A549 (cell line): Measurements from ENCODE around the gene CTNNA3. TPM values are rescaled to one million over a fixed set of nuclear protein-coding genes. Genes with fewer than 3 reads are reported as not detected.

Source experiments
- ATAC-seq, 2 experiments: fragments of 200-7000 bp in 1 of 2; fragments of >200 bp in 1 of 2; cut with Nextera tagmentation in 1 of 2; cut with Tn5 transposase in 1 of 2; 3 replicates each; pipeline versions ENCODE4 v1.8.0 to v1.9.1; 2018 to 2020; ENCODE audit warnings: mild to moderate bottlenecking in 1 of 2, moderate library complexity in 1 of 2
- CTCF ChIA-PET: fragments of 300-600 bp; sonication (Branson Sonifier 250); formaldehyde crosslinking; extraction: SDS; loops from one replicate; lab custom pipeline; 2021; ENCODE audit warnings: antibody characterized with exemption, inconsistent platforms; lab: Yijun Ruan, JAX
- POLR2A ChIA-PET: fragments of 350-600 bp; formaldehyde crosslinking; extraction: SDS; loops from one replicate; lab custom pipeline; 2021; ENCODE audit warnings: antibody characterized with exemption, inconsistent platforms; lab: Yijun Ruan, JAX
- DNase-seq, 2 experiments: peaks; one replicate each; pipeline versions ENCODE4 v3.0.0 to v3.0.0-alpha.2; 2011 to 2016; ENCODE audit warnings: low read depth in 1 of 2, low spot score in 1 of 2
- FAIRE-seq: peaks from 2 replicates; lab custom pipeline; 2011; peaks lifted over from hg19 to GRCh38; lab: Jason Lieb, UNC
- H3K27ac ChIP-seq, 2 experiments: fragments of >200 bp; sonication (Bioruptor Twin); formaldehyde crosslinking; 3 replicates each; pipeline ENCODE4 v1.5.1; 2016 to 2017
- H3K4me1 ChIP-seq: fragments of >200 bp; sonication (Bioruptor Twin); formaldehyde crosslinking; 3 replicates; pipeline ENCODE4 v1.6.1; 2016
- H3K4me2 ChIP-seq: fragments of >200 bp; sonication (Bioruptor Twin); formaldehyde crosslinking; 3 replicates; pipeline ENCODE4 v1.6.1; 2016
- H3K4me3 ChIP-seq: fragments of >200 bp; sonication (Bioruptor Twin); formaldehyde crosslinking; 3 replicates; pipeline ENCODE4 v1.5.1; 2016
- H3K9me3 ChIP-seq: fragments of >200 bp; sonication (Bioruptor Twin); formaldehyde crosslinking; 3 replicates; pipeline ENCODE4 v1.6.1; 2016
- ATOH8 ChIP-seq: fragments of 250-450 bp; sonication (Bioruptor Pico); IDR thresholded peaks from 2 replicates; pipeline ENCODE4 v1.5.0; 2020; ENCODE audit warnings: low read depth, mild to moderate bottlenecking, moderate library complexity
- BCL3 ChIP-seq: fragments of >200 bp; sonication (Bioruptor Twin); formaldehyde crosslinking; IDR thresholded peaks from 3 replicates; pipeline ENCODE4 v1.6.1; 2016
- CBX8 ChIP-seq: fragments of 200-600 bp; sonication (generic); IDR thresholded peaks from 2 replicates; pipeline ENCODE4 v1.6.1; 2016
- CHD2 ChIP-seq: fragments of 150-350 bp; IDR thresholded peaks from 2 replicates; pipeline ENCODE4 v1.6.1; 2014; ENCODE audit warnings: low read length; ENCODE audit not compliant: partially characterized antibody
- CHD4 ChIP-seq: fragments of 200-600 bp; sonication (generic); IDR thresholded peaks from 2 replicates; pipeline ENCODE4 v1.6.1; 2016; ENCODE audit warnings: antibody characterized with exemption, mild to moderate bottlenecking, borderline replicate concordance
- CTCF ChIP-seq: fragments of >200 bp; sonication (Bioruptor Twin); formaldehyde crosslinking; IDR thresholded peaks from 3 replicates; pipeline ENCODE4 v1.5.1; 2016
- E2F6 ChIP-seq: IDR thresholded peaks from 2 replicates; pipeline ENCODE4 v1.6.1; 2012; ENCODE audit warnings: low read depth, borderline replicate concordance
- ESRRA ChIP-seq: fragments of 150-350 bp; IDR thresholded peaks from 2 replicates; pipeline ENCODE4 v1.6.1; 2014; ENCODE audit warnings: mild to moderate bottlenecking, low read length, borderline replicate concordance
- FOSL2 ChIP-seq, 2 experiments: fragments of 450-650 bp in 1 of 2; fragments of >200 bp in 1 of 2; sonication (Bioruptor Twin) in 1 of 2; formaldehyde crosslinking; IDR thresholded peaks; 2 replicates each; pipeline versions ENCODE4 v1.5.0 to v1.6.1; 2016 to 2020; ENCODE audit warnings: mild to moderate bottlenecking in 1 of 2, moderate library complexity in 1 of 2
- HDAC2 ChIP-seq: fragments of 200-600 bp; sonication (generic); IDR thresholded peaks from 2 replicates; pipeline ENCODE4 v1.6.1; 2016
- HES2 ChIP-seq: fragments of >200 bp; sonication (Bioruptor Twin); formaldehyde crosslinking; IDR thresholded peaks from 2 replicates; pipeline ENCODE4 v1.6.1; 2016
- HOXA7 ChIP-seq: fragments of 250-450 bp; sonication (Bioruptor Pico); IDR thresholded peaks from 2 replicates; pipeline ENCODE4 v1.5.0; 2020; ENCODE audit warnings: mild to moderate bottlenecking, moderate library complexity
- HOXB5 ChIP-seq: fragments of 250-450 bp; sonication (Bioruptor Pico); IDR thresholded peaks from 2 replicates; pipeline ENCODE4 v1.5.0; 2020; ENCODE audit warnings: mild to moderate bottlenecking, moderate library complexity
- JUN ChIP-seq, 2 experiments: fragments of >200 bp; sonication (Bioruptor Twin); formaldehyde crosslinking; IDR thresholded peaks; 2 replicates in 1 of 2; 3 replicates in 1 of 2; pipeline ENCODE4 v1.6.1; 2016 to 2017
- JUNB ChIP-seq: fragments of >200 bp; sonication (Bioruptor Twin); formaldehyde crosslinking; IDR thresholded peaks from 2 replicates; pipeline ENCODE4 v1.6.1; 2016
- KDM1A ChIP-seq: fragments of 200-600 bp; sonication (generic); IDR thresholded peaks from 2 replicates; pipeline ENCODE4 v1.6.1; 2016; ENCODE audit warnings: low read depth, mild to moderate bottlenecking
- KDM5A ChIP-seq: fragments of 200-600 bp; sonication (generic); IDR thresholded peaks from 2 replicates; pipeline ENCODE4 v1.6.1; 2016; ENCODE audit warnings: antibody characterized with exemption, mild to moderate bottlenecking
- MAX ChIP-seq: IDR thresholded peaks from 2 replicates; pipeline ENCODE4 v1.6.1; 2012
- MYC ChIP-seq: IDR thresholded peaks from 2 replicates; pipeline ENCODE4 v1.6.1; 2012; ENCODE audit warnings: mild to moderate bottlenecking, inconsistent platforms, low read length, improper control_type of control experiment, borderline replicate concordance
- NR3C1 ChIP-seq: fragments of >200 bp; sonication (Bioruptor Twin); formaldehyde crosslinking; IDR thresholded peaks from 3 replicates; pipeline ENCODE4 v1.6.1; 2017
- PHF8 ChIP-seq: fragments of 200-600 bp; sonication (generic); IDR thresholded peaks from 2 replicates; pipeline ENCODE4 v1.6.1; 2016; ENCODE audit warnings: low read depth, mild to moderate bottlenecking, antibody characterized with exemption, moderate library complexity, borderline replicate concordance
- RAD21 ChIP-seq, 2 experiments: fragments of >200 bp in 1 of 2; sonication (Bioruptor Twin) in 1 of 2; formaldehyde crosslinking in 1 of 2; IDR thresholded peaks in 1 of 2; conservative IDR thresholded peaks in 1 of 2; 2 replicates in 1 of 2; 3 replicates in 1 of 2; pipeline ENCODE4 v1.6.1; 2012 to 2018; ENCODE audit warnings: inconsistent platforms in 1 of 2
- RARB ChIP-seq: fragments of 250-450 bp; sonication (Bioruptor Pico); IDR thresholded peaks from 2 replicates; pipeline ENCODE4 v1.8.0; 2021; ENCODE audit warnings: mild to moderate bottlenecking, moderate library complexity
- RCOR1 ChIP-seq: fragments of 150-350 bp; IDR thresholded peaks from 2 replicates; pipeline ENCODE4 v1.6.1; 2014; ENCODE audit warnings: antibody characterized with exemption, low read length, low read depth
- RNF2 ChIP-seq: fragments of 200-600 bp; sonication (generic); IDR thresholded peaks from 2 replicates; pipeline ENCODE4 v1.6.1; 2016; ENCODE audit warnings: low read depth, mild to moderate bottlenecking, antibody characterized with exemption, moderate library complexity, borderline replicate concordance
- SREBF2 ChIP-seq: fragments of 450-650 bp; IDR thresholded peaks from 2 replicates; pipeline ENCODE4 v1.6.1; 2014; ENCODE audit warnings: mild to moderate bottlenecking, moderate library complexity
- TP53 ChIP-seq: fragments of 250-450 bp; sonication (Bioruptor Pico); IDR thresholded peaks from 2 replicates; pipeline ENCODE4 v1.5.0; 2021; ENCODE audit warnings: mild to moderate bottlenecking, moderate library complexity
- ZNF302 ChIP-seq: fragments of 250-450 bp; sonication (Bioruptor Pico); IDR thresholded peaks from 2 replicates; pipeline ENCODE4 v1.9.0; 2021; ENCODE audit warnings: inconsistent platforms, mild to moderate bottlenecking, moderate library complexity
- WGBS: methylation state at CpG from one replicate; pipeline ENCODE4 v1.1.6; 2017; ENCODE audit errors: missing lambda C conversion rate; 5-methylcytosine and 5-hydroxymethylcytosine counted together
- polyA plus RNA-seq, 4 experiments: library from polyadenylated mRNA; depleted of rRNA in 3 of 4; stranded (reverse); fragments of >200 nt; fragmentation: RNase III in 1 of 4; extraction: RNeasy Plus Mini Kit Qiagen cat#74134 plus additional on column Dnase treatment in 1 of 4; gene quantifications; 2 replicates in 3 of 4; 3 replicates in 1 of 4; pipeline ENCODE4 v1.2.3, GENCODE V29; 2011 to 2017

The CTNNA3 gene
- polyA plus RNA-seq, 2 of the 4 experiments (the other 2 are of a cell fraction): not detected

- POLR2A ChIA-PET: no interaction called here
- no peak for ATAC-seq
- Histone ChIP-seq H3K4me2 (no peak overlapping the region), H3K27ac (no peak overlapping the region), H3K4me1 (no peaks in the 10 kb centered on the region), H3K9me3 (no peaks in the 10 kb centered on the region), H3K4me3 (no peak overlapping the region)
- FAIRE-seq: no peak
- WGBS: 42% methylated on average over 2 of the region's 2 CpGs
- TF ChIP-seq CBX8: no peak
- TF ChIP-seq NR3C1: no peak
- TF ChIP-seq HOXA7 (CRISPR knock-in tag): no peak
- no peak for TF ChIP-seq RCOR1
- TF ChIP-seq MAX: no peak
- TF ChIP-seq RNF2: no peak
- TF ChIP-seq ATOH8 (CRISPR knock-in tag): no peak
- no peak for TF ChIP-seq RARB (CRISPR knock-in tag)
- TF ChIP-seq CTCF: no peak
- no peak for TF ChIP-seq BCL3
- TF ChIP-seq JUN (IDR thresholded peaks at IDR 0.05): no peak
- TF ChIP-seq CHD2: no peak
- no peak for TF ChIP-seq TP53
- no peak for TF ChIP-seq SREBF2
- no peak for TF ChIP-seq PHF8
- no peak for TF ChIP-seq HES2
- TF ChIP-seq ZNF302: no peak
- TF ChIP-seq JUNB: no peak
- no peak for DNase-seq
- CTCF ChIA-PET: no interaction called here
These were observed 1457.7 kb downstream of the CTNNA3 start for GRCh38 chr10:66238343-66238742.

GRCh38 chr10:66234872-66235271 lies 1461.1 kb downstream of the CTNNA3 start:
- no peak for DNase-seq
- CTCF ChIA-PET: no interaction called here
- H3K27ac ChIP-seq: no peak overlapping the region
- TF ChIP-seq RARB (CRISPR knock-in tag): no peak
- no peak for TF ChIP-seq ESRRA
- no peak for TF ChIP-seq CHD4
- TF ChIP-seq ZNF302: no peak
- TF ChIP-seq RAD21 (conservative IDR thresholded peaks at IDR 0.05 in 1 of 2, IDR thresholded peaks at IDR 0.05 in 1 of 2): no peak
- no peak for TF ChIP-seq E2F6
- TF ChIP-seq KDM1A: no peak
- TF ChIP-seq CTCF: no peak
- no peak for TF ChIP-seq CHD2
- no peak for TF ChIP-seq PHF8
- no peak for TF ChIP-seq BCL3
- TF ChIP-seq HOXB5 (CRISPR knock-in tag): no peak
- TF ChIP-seq SREBF2: no peak
- TF ChIP-seq FOSL2 (IDR thresholded peaks at IDR 0.05): no peak
- TF ChIP-seq FOSL2 (CRISPR knock-in tag; IDR thresholded peaks at IDR 0.05): no peak
- no peak for TF ChIP-seq HDAC2
- TF ChIP-seq KDM5A: no peak
- no peak for TF ChIP-seq HES2
- no peak for TF ChIP-seq HOXA7 (CRISPR knock-in tag)
- no peak for TF ChIP-seq MYC
- TF ChIP-seq, all 56 proteins: peak for 0
- H3K4me1 ChIP-seq: no peaks in the 10 kb centered on the region
- no peak overlapping the region for H3K4me2 ChIP-seq
- POLR2A ChIA-PET: no interaction called here
- no peak for ATAC-seq
- H3K4me3 ChIP-seq: no peak overlapping the region
- no peaks in the 10 kb centered on the region for H3K9me3 ChIP-seq
- WGBS: 38% methylated on average over 4 of the region's 4 CpGs
- FAIRE-seq: no peak
